Mesenchymal stem cell (in vitro differentiated cells and primary cell): ENCODE data around the gene NFIB.

ENCODE experiments used
- DNase-seq: peaks from one replicate; pipeline ENCODE4 v3.0.0-alpha.2; 2013
- H2AFZ ChIP-seq: one replicate; pipeline ENCODE4 v1.6.1; 2013; ENCODE audit warnings: low read depth, mild to moderate bottlenecking, control low read depth, inconsistent platforms, low read length, moderate library complexity
- H2AK5ac ChIP-seq: 2 replicates; pipeline ENCODE4 v1.6.1; 2013; ENCODE audit warnings: low read length, moderate library complexity, mild to moderate bottlenecking, inconsistent platforms; ENCODE audit not compliant: severe bottlenecking
- H2BK120ac ChIP-seq: one replicate; pipeline ENCODE4 v1.6.1; 2013; ENCODE audit warnings: low read depth, mild to moderate bottlenecking, inconsistent platforms, low read length, moderate library complexity
- H2BK12ac ChIP-seq, 2 experiments: one replicate each; pipeline ENCODE4 v1.6.1; 2013; ENCODE audit warnings: inconsistent platforms in 2 of 2, low read length in 2 of 2, mild to moderate bottlenecking in 2 of 2, moderate library complexity in 2 of 2, control low read depth in 1 of 2
- H2BK15ac ChIP-seq: one replicate; pipeline ENCODE4 v1.6.1; 2013; ENCODE audit warnings: mild to moderate bottlenecking, low read depth, inconsistent platforms; ENCODE audit not compliant: poor library complexity, severe bottlenecking
- H2BK5ac ChIP-seq: 2 replicates; pipeline ENCODE4 v1.6.1; 2013; ENCODE audit warnings: low read depth, mild to moderate bottlenecking, low read length, control low read depth, inconsistent platforms; ENCODE audit not compliant: poor library complexity, severe bottlenecking
- H3K14ac ChIP-seq, 2 experiments: one replicate each; pipeline ENCODE4 v1.6.1; 2013; ENCODE audit warnings: inconsistent platforms in 2 of 2, low read length in 2 of 2, control low read depth in 1 of 2, mild to moderate bottlenecking in 1 of 2, moderate library complexity in 1 of 2
- H3K18ac ChIP-seq, 2 experiments: one replicate each; pipeline ENCODE4 v1.6.1; 2013; ENCODE audit warnings: inconsistent platforms in 2 of 2, low read length in 2 of 2, control low read depth in 1 of 2, low read depth in 1 of 2, mild to moderate bottlenecking in 1 of 2
- H3K23ac ChIP-seq, 2 experiments: one replicate each; pipeline ENCODE4 v1.6.1; 2013; ENCODE audit warnings: inconsistent platforms in 2 of 2, low read length in 2 of 2, mild to moderate bottlenecking in 2 of 2, moderate library complexity in 2 of 2, control low read depth in 1 of 2
- H3K27ac ChIP-seq: 2 replicates; pipeline ENCODE4 v1.5.1; 2013; ENCODE audit warnings: mild to moderate bottlenecking, moderate library complexity, low read length, control low read depth, inconsistent platforms; ENCODE audit not compliant: poor library complexity, severe bottlenecking
- H3K27me3 ChIP-seq, 2 experiments: 2 replicates each; pipeline versions ENCODE4 v1.6.1 to v1.7.0; 2013; ENCODE audit warnings: low read length in 2 of 2, mild to moderate bottlenecking in 2 of 2, moderate library complexity in 2 of 2, control low read depth in 1 of 2, inconsistent platforms in 1 of 2; ENCODE audit not compliant: control insufficient read depth in 1 of 2, insufficient read depth in 1 of 2
- H3K36me3 ChIP-seq, 2 experiments: 2 replicates each; pipeline versions ENCODE4 v1.6.1 to v1.7.0; 2013; ENCODE audit warnings: low read length in 2 of 2, control low read depth in 1 of 2, inconsistent platforms in 1 of 2, low read depth in 1 of 2, mild to moderate bottlenecking in 1 of 2; ENCODE audit not compliant: insufficient read depth in 2 of 2, control insufficient read depth in 1 of 2
- H3K4ac ChIP-seq, 2 experiments: one replicate each; pipeline ENCODE4 v1.6.1; 2013; ENCODE audit warnings: inconsistent platforms in 2 of 2, low read length in 2 of 2, mild to moderate bottlenecking in 2 of 2, moderate library complexity in 2 of 2, control low read depth in 1 of 2, low read depth in 1 of 2
- H3K4me1 ChIP-seq: 2 replicates; pipeline ENCODE4 v1.6.1; 2013; ENCODE audit warnings: low read depth, low read length, control low read depth; ENCODE audit not compliant: control insufficient read depth, insufficient read depth
- H3K4me2 ChIP-seq: 2 replicates; pipeline ENCODE4 v1.6.1; 2013; ENCODE audit warnings: low read length, mild to moderate bottlenecking, inconsistent platforms; ENCODE audit not compliant: poor library complexity, severe bottlenecking
- H3K4me3 ChIP-seq, 2 experiments: 2 replicates each; pipeline versions ENCODE4 v1.5.1 to v1.7.0; 2013; ENCODE audit warnings: low read length in 2 of 2, mild to moderate bottlenecking in 2 of 2, control low read depth in 1 of 2, low read depth in 1 of 2; ENCODE audit not compliant: insufficient read depth in 1 of 2
- H3K79me1 ChIP-seq: replicated peaks from 2 replicates; pipeline ENCODE4 v1.6.1; 2013; ENCODE audit warnings: mild to moderate bottlenecking, control low read depth, low read length, inconsistent platforms; ENCODE audit not compliant: poor library complexity, severe bottlenecking
- H3K9ac ChIP-seq: 2 replicates; pipeline ENCODE4 v1.7.0; 2013; ENCODE audit warnings: mild to moderate bottlenecking, low read length, moderate library complexity
- H3K9me3 ChIP-seq: 2 replicates; pipeline ENCODE4 v1.7.0; 2013; ENCODE audit warnings: mild to moderate bottlenecking, low read length; ENCODE audit not compliant: control insufficient read depth
- H4K8ac ChIP-seq: one replicate; pipeline ENCODE4 v1.6.1; 2013; ENCODE audit warnings: inconsistent platforms, mild to moderate bottlenecking, low read length, moderate library complexity
- H4K91ac ChIP-seq: one replicate; pipeline ENCODE4 v1.6.1; 2013; ENCODE audit warnings: mild to moderate bottlenecking, low read length, inconsistent platforms
- WGBS: methylation state at CpG from one replicate; pipeline ENCODE4 v1.1.7; 2013; ENCODE audit warnings: mixed read lengths; 5-methylcytosine and 5-hydroxymethylcytosine counted together

NFIB gene

DNA sequence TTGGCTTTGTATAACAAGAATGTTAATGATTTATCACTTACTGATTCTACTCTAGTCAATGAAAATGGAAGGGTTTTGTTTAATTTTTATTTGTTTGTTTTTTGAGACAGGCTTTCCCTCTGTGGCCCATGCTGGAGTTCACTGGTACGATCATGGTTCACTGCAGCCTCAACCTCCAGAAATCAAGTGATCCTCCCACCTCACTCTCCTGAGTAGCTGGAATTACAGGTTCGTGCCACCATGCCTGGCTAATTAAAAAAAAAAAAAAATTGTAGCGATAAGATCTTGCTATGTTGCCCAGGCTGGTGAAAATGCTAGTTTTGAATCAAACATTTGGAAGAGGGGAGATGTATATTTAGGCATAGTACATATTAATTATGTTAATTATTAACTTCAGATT, 209.4 kb downstream of the NFIB start:
- Histone ChIP-seq H2AK5ac (no peak overlapping the region), H4K8ac (no peak overlapping the region), H3K9ac (no peak overlapping the region), H3K9me3 (no peaks in the 10 kb centered on the region), H3K18ac (no peak overlapping the region), H3K23ac (no peak overlapping the region), H3K4ac (no peak overlapping the region), H2BK12ac (no peak overlapping the region), H3K36me3 (peaks cover 0 to 22% of the 10 kb centered on the region in 2 experiments), H3K4me1 (no peaks in the 10 kb centered on the region), H3K4me2 (no peak overlapping the region), H3K27ac (no peak overlapping the region), H3K4me3 (no peak overlapping the region), H3K14ac (no peak overlapping the region), H2BK5ac (no peak overlapping the region), H4K91ac (no peak overlapping the region), H3K27me3 (no peaks in the 10 kb centered on the region), H2BK15ac (no peak overlapping the region), H2BK120ac (no peak overlapping the region), H3K79me1 (no peaks in the 10 kb centered on the region), H2AFZ (no peak overlapping the region)
- no peak for DNase-seq
- 100% methylated on average over 2 of the region's 3 CpGs for WGBS

- H3K36me3 ChIP-seq: peaks cover 0 to 12% of the 10 kb centered on the region in 2 experiments
- H3K23ac ChIP-seq: no peak overlapping the region
- no peak overlapping the region for H2BK120ac ChIP-seq
- H3K79me1 ChIP-seq: no peaks in the 10 kb centered on the region
- peak overlapping the region in 1 of 2 experiments; percentile 32 for H3K4me3 ChIP-seq
- H3K9ac ChIP-seq: peak overlapping the region; percentile 63
- H2BK12ac ChIP-seq: no peak overlapping the region
- no peak overlapping the region for H3K4ac ChIP-seq
- no peak overlapping the region for H2AK5ac ChIP-seq
- H3K18ac ChIP-seq: no peak overlapping the region
- no peak overlapping the region for H2BK15ac ChIP-seq
- peak; percentile 14 for DNase-seq
- 40% methylated on average over 1 of the region's 3 CpGs for WGBS
- no peak overlapping the region for H4K8ac ChIP-seq
- H3K4me1 ChIP-seq: no peaks in the 10 kb centered on the region
- no peak overlapping the region for H3K4me2 ChIP-seq
- no peak overlapping the region for H4K91ac ChIP-seq
- H3K9me3 ChIP-seq: no peaks in the 10 kb centered on the region
- H2AFZ ChIP-seq: no peak overlapping the region
- H3K27me3 ChIP-seq: no peaks in the 10 kb centered on the region
- H3K14ac ChIP-seq: no peak overlapping the region
- H3K27ac ChIP-seq: no peak overlapping the region
- no peak overlapping the region for H2BK5ac ChIP-seq
Measured at GRCh38 chr9:14103115-14103514, 210.8 kb downstream of the NFIB start.

DNA sequence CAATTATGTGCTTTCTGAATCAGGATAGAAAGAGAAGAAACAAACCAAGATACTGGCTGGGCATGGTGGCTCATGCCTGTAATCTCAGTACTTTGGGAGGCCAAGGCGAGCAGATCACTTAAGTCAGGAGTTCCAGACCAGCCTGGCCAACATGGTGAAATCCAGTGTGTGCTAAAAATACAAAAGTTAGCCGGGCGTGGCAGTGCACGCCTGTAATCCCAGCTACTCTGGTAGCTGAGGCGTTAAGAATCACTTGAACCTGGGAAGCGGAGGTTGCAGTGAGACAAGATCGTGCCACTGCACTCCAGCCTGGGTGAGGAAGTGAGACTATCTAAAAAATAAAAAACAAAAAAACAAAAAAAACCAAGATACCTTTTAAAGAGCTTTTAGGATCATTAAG, 214.2 kb downstream of the NFIB start:
- H3K4me2 ChIP-seq: no peak overlapping the region
- no peak overlapping the region for H2BK15ac ChIP-seq
- H2AK5ac ChIP-seq: no peak overlapping the region
- no peak overlapping the region for H3K4ac ChIP-seq
- H2BK120ac ChIP-seq: no peak overlapping the region
- H3K4me1 ChIP-seq: no peaks in the 10 kb centered on the region
- H3K79me1 ChIP-seq: no peaks in the 10 kb centered on the region
- H3K18ac ChIP-seq: peak overlapping the region in 1 of 2 experiments; percentile 43
- WGBS: 94% methylated on average over 4 of the region's 7 CpGs
- no peak overlapping the region for H3K9ac ChIP-seq
- DNase-seq: no peak
- H3K9me3 ChIP-seq: no peaks in the 10 kb centered on the region
- no peak overlapping the region for H2BK5ac ChIP-seq
- no peak overlapping the region for H3K4me3 ChIP-seq
- no peak overlapping the region for H3K14ac ChIP-seq
- no peak overlapping the region for H3K27ac ChIP-seq
- no peak overlapping the region for H2AFZ ChIP-seq
- peak overlapping the region in 1 of 2 experiments; percentile 16 for H2BK12ac ChIP-seq
- no peaks in the 10 kb centered on the region for H3K27me3 ChIP-seq
- no peak overlapping the region for H4K91ac ChIP-seq
- no peak overlapping the region for H3K23ac ChIP-seq
- H4K8ac ChIP-seq: peak overlapping the region; percentile 72
- H3K36me3 ChIP-seq: peaks cover 0 to 9% of the 10 kb centered on the region in 2 experiments

- WGBS: 61% methylated on average over 2 of the region's 3 CpGs
- Histone ChIP-seq H3K36me3 (peaks cover 0 to 15% of the 10 kb centered on the region in 2 experiments), H4K8ac (no peak overlapping the region), H2BK120ac (no peak overlapping the region), H3K27ac (no peak overlapping the region), H2AK5ac (no peak overlapping the region), H2BK12ac (peak overlapping the region; percentile 9 to 10), H4K91ac (no peak overlapping the region), H2BK5ac (no peak overlapping the region), H3K4me1 (no peaks in the 10 kb centered on the region), H3K9ac (no peak overlapping the region), H3K27me3 (no peaks in the 10 kb centered on the region), H3K18ac (peak overlapping the region in 1 of 2 experiments; percentile 23), H2BK15ac (no peak overlapping the region), H3K4me2 (no peak overlapping the region), H2AFZ (no peak overlapping the region), H3K4me3 (no peak overlapping the region), H3K9me3 (no peaks in the 10 kb centered on the region), H3K79me1 (no peaks in the 10 kb centered on the region), H3K14ac (no peak overlapping the region), H3K23ac (no peak overlapping the region), H3K4ac (no peak overlapping the region)
- peak; percentile 23 for DNase-seq
Measured at GRCh38 chr9:14098486-14099180, 215.3 kb downstream of the NFIB start.
